Measurements from ENCODE around the gene HSPBP1. TPM values are rescaled to one million over a fixed set of nuclear protein-coding genes. Genes with fewer than 3 reads are reported as not detected.

The HSPBP1 gene
- total and polyA plus RNA-seq, 2 of the 13 experiments (the other 11 are each of a cell fraction or from before 2014, with no cell fraction given), result 22.3 to 33.7 TPM

GRCh38 chr19:55256562-55257460 lies 23.1 kb downstream of the HSPBP1 start (continued):
- no peak; the same call in 1 of the 2 replicates for TF ChIP-seq ZSCAN21 (CRISPR knock-in tag; IDR thresholded peaks at IDR 0.05; ENCODE audit: borderline replicate concordance)
- no peak for TF ChIP-seq HMG20B (CRISPR knock-in tag; conservative IDR thresholded peaks at IDR 0.05)
- peak; percentile 92 for TF ChIP-seq PITX1 (CRISPR knock-in tag; IDR thresholded peaks at IDR 0.05)
- TF ChIP-seq ZNF44 (CRISPR knock-in tag; IDR thresholded peaks at IDR 0.05), result no peak
- peak; percentile 54; the same call in 1 of the 2 replicates for TF ChIP-seq FOXO1 (CRISPR knock-in tag; IDR thresholded peaks at IDR 0.05)
- no peak for TF ChIP-seq PCBP2 (optimal IDR thresholded peaks at IDR 0.05; ENCODE audit: low read depth, low read length, poor library complexity, severe bottlenecking)
- TF ChIP-seq MXD1 (CRISPR knock-in tag; IDR thresholded peaks at IDR 0.05), result no peak
- TF ChIP-seq FOXM1 (CRISPR knock-in tag; IDR thresholded peaks at IDR 0.05), result no peak
- TF ChIP-seq ZNF333 (CRISPR knock-in tag; IDR thresholded peaks at IDR 0.05; ENCODE audit: borderline replicate concordance), result no peak
- no peak for TF ChIP-seq DDIT3 (CRISPR knock-in tag; IDR thresholded peaks at IDR 0.05)
- no peak for TF ChIP-seq SATB2 (CRISPR knock-in tag; IDR thresholded peaks at IDR 0.05)
- TF ChIP-seq, protein P1, sequence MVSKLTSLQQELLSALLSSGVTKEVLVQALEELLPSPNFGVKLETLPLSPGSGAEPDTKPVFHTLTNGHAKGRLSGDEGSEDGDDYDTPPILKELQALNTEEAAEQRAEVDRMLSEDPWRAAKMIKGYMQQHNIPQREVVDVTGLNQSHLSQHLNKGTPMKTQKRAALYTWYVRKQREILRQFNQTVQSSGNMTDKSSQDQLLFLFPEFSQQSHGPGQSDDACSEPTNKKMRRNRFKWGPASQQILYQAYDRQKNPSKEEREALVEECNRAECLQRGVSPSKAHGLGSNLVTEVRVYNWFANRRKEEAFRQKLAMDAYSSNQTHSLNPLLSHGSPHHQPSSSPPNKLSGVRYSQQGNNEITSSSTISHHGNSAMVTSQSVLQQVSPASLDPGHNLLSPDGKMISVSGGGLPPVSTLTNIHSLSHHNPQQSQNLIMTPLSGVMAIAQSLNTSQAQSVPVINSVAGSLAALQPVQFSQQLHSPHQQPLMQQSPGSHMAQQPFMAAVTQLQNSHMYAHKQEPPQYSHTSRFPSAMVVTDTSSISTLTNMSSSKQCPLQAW (CRISPR knock-in tag; IDR thresholded peaks at IDR 0.05), result no peak
- TF ChIP-seq KLF12 (CRISPR knock-in tag; IDR thresholded peaks at IDR 0.05; ENCODE audit: borderline replicate concordance), result no peak
- 0 out of 2 replicates have a peak, but pooled peaks have one; percentile 44 for TF ChIP-seq HDAC1 (CRISPR knock-in tag; IDR thresholded peaks at IDR 0.05)
- TF ChIP-seq MEIS2 (CRISPR knock-in tag; IDR thresholded peaks at IDR 0.05), result no peak
- TF ChIP-seq ZNF383 (CRISPR knock-in tag; IDR thresholded peaks at IDR 0.05; ENCODE audit: borderline replicate concordance), result no peak
- TF ChIP-seq ZNF878 (CRISPR knock-in tag; IDR thresholded peaks at IDR 0.05), result no peak
- no peak for TF ChIP-seq SIN3A (IDR thresholded peaks at IDR 0.05; ENCODE audit: borderline replicate concordance, low read depth, low read length)
- peak; percentile 65; the same call in 1 of the 2 replicates for TF ChIP-seq WIZ (CRISPR knock-in tag; IDR thresholded peaks at IDR 0.05)
- no peak for TF ChIP-seq ZNF225 (CRISPR knock-in tag; IDR thresholded peaks at IDR 0.05)
- TF ChIP-seq MAFG (CRISPR knock-in tag; IDR thresholded peaks at IDR 0.05), result no peak
- TF ChIP-seq, protein P2, sequence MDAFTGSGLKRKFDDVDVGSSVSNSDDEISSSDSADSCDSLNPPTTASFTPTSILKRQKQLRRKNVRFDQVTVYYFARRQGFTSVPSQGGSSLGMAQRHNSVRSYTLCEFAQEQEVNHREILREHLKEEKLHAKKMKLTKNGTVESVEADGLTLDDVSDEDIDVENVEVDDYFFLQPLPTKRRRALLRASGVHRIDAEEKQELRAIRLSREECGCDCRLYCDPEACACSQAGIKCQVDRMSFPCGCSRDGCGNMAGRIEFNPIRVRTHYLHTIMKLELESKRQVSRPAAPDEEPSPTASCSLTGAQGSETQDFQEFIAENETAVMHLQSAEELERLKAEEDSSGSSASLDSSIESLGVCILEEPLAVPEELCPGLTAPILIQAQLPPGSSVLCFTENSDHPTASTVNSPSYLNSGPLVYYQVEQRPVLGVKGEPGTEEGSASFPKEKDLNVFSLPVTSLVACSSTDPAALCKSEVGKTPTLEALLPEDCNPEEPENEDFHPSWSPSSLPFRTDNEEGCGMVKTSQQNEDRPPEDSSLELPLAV (CRISPR knock-in tag; conservative IDR thresholded peaks at IDR 0.05; ENCODE audit: low read depth), result no peak
- no peak for TF ChIP-seq REL (CRISPR knock-in tag; conservative IDR thresholded peaks at IDR 0.05)
- TF ChIP-seq TEAD3 (CRISPR knock-in tag; optimal IDR thresholded peaks at IDR 0.05; ENCODE audit: borderline replicate concordance), result no peak
- TF ChIP-seq ZNF382 (CRISPR knock-in tag; IDR thresholded peaks at IDR 0.05; ENCODE audit: borderline replicate concordance), result no peak
- TF ChIP-seq, protein P3, sequence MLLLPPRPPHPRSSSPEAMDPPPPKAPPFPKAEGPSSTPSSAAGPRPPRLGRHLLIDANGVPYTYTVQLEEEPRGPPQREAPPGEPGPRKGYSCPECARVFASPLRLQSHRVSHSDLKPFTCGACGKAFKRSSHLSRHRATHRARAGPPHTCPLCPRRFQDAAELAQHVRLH (CRISPR knock-in tag; IDR thresholded peaks at IDR 0.05; ENCODE audit: borderline replicate concordance, low read depth), result no peak

All from HepG2 (cell line).